HT1080 (cell line): ENCODE measurements around the gene UCKL1. TPM values are rescaled to one million over a fixed set of nuclear protein-coding genes. Genes with fewer than 3 reads are reported as not detected.
A peak's percentile ranks its signal among the peaks of the same experiment; 100 is the strongest.

Source experiments
- DNase-seq: peaks from one replicate; pipeline ENCODE4 v3.0.0-alpha.2; 2015; ENCODE audit warnings: low read depth
- small RNA-seq: library from RNA; depleted of rRNA; stranded (forward); fragments of <200 nt; gene quantifications from one replicate; pipeline ENCODE3, GENCODE V24; 2014
- total RNA-seq: library from RNA; depleted of rRNA; stranded (reverse); fragments of >200 nt; shearing (Covaris generic); gene quantifications from 2 replicates; pipeline ENCODE4 v1.2.3, GENCODE V29; 2014; rRNA removed

Gene UCKL1
- total RNA-seq, 1 experiment from 2014 or later: 26.0 TPM

DNA sequence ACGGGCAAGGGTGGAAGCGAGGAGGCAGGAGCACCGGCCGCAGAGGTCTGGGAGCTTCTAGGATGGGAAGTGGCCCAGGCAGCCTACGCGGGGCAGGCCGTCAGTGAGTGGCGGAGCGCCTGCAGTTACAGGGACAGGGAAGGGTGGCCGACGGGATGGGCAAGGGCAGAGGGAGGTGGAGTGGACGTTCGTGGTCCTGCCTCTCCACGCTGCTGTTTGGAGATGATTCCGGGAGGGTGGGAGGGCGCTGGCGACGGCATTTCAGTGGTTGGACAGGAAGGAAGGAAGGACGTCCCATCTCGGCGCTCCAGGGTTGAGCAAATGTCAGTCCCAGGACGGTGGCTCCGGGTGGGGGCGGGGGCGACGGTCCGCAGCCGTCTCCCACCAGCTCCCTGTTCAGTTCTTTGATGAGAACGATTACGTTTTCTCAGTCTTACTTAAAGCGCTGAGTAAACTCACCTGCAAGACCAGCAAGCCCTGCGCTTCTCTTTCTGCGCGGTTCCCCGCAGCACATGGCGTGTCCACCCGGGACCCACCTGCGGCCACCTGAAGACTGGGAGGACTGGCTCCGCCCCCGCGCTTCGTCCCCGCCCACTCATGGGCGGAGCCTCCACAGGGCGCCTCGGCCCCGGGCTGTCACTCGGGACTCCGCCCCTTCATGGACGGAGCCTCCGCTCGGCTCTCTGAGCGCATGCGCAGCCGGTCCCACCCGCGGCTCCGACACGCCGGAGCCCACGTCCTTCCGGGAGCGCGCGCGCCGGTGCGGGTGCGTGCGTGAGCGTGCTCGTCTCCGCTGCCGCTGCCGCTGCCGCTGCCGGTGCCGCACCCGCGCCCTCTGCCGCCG is 61.6 kb downstream of the UCKL1 start, which contains the start of gene DNAJC5:
Gene DNAJC5, plus strand, starts transcription at position 769 of the 844 bp plus-strand sequence. CDS start 33,220 bp downstream, outside the sequence.
- DNase-seq: peak; percentile 84

DNA sequence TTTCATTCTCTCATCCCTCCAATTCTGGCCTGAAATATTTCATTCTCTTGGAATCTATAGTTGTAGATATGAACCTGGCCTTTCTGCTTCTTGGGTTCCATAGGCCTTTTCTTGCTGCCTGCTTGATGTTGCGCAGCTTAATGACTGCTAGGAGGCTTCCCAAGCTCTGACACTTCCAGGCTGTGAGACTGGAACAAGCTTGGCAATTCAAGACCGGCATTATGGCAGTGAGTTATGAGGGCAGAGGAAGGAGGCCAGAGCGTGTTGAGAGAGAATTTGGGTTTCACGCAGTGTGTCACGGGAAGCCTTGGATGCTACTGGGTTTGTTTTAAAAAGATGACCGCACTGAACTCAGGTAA is 62.2 kb downstream of the UCKL1 start:
- DNase-seq: no peak

DNA sequence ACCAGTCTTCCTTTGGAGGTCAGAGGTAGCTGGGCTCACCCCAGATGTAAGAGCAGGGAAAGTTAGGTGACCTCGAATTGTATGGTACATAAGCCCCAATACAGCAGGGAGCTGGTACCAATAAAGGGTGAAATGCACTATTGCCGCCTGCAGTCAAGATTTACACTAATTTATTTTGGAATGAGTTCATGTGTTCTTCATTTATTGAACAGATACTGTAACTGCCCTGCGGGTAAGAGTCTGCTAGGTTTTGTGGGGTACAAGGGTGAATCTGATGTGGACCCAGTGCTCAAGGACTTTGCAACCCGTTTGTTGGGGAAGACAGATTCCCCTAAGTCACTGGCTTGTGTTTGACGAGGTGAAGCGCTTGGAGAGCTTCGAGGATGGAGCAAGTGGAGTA is 63.8 kb downstream of the UCKL1 start:
- DNase-seq: no peak

DNA sequence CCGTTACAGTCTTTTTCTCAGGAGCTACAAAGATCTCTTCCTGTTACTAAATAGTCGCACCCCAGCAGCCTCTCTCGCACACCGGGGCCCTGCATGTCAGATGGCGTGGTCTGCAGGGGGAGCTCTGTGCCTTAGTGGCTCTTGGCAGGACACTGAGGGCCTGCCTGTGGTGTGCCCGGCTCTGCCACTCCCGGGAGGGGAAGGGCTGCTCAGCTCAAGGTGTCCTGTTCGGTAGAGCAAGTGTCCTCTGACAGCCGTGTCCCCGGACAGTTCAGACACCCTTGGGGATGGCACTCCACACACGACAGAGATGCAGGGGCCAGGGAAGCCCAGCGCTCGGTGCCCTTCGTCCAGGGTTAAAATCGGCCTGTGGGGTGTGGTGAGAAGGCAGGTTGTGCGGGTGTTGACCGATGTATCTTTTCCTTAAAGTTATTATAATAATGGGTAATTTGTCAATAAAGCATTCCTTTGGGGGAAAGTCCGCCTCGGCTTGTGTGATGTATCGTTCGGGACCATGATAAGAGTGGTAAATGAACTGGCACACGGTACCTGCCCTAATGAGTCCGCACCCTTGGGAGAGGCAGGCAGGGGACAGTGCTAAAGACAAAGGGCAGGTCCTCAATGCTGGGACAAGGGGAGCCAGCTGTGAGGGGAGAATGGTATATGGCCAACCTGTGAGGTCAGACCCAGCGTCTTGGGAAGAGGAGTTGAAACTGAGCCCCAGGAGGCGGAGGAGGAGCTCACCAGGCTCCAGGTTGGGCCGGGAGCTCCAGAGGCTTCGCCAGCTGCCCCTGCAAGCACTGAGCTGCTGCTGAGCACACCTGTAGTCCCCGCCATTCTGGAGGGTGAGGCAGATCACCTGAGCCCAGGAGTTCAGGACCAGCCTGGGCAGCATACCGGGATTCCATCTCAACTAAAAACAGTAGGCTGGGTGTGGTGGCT is 64.9 kb downstream of the UCKL1 start:
- DNase-seq: no peak

DNA sequence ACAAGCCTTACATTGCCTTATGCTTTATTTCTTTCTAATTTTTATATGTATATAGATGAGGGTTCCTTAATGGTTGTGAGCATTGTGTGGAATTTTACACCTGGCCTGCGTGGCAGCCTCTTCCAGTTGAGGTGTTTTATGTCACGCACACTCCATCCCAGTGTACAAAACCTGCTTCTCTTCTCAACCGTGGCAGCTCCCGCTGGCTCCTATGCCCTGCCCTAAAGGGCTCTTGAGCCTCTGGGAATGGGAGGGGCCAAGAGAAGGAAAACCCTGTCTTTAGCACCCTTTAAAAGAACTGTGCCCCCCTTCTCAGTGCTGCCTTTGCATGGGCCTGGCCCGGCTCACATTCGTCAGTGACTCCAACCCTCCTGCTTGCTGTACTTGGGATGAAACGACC is 65.6 kb downstream of the UCKL1 start:
- no peak for DNase-seq

DNA sequence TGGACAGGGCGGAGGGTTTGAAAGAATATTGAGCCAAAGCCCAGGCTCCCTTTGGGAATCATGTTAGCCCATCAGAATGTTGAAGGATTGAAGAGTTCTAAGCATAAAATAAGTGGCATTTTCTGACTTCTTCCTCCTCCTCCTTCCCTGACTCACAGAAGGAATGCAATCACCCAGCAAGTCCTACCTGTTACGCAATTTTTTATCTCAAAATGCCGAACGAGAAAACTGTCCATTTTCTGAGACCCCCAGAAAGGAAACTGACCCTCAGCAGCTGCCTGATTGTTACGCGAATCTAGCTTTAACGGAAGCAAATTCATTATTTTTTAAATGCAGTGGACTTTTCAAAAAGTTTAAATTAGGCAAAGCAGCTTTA is 66.0 kb downstream of the UCKL1 start:
- DNase-seq: no peak

Small RNA genes within 50 kb of the gene (small RNA-seq; reads per million reads assigned to genes)
- not detected for gene MIR647
- gene MIR941-2: not detected
- not detected for gene MIR941-4
- gene MIR941-5: not detected
- 0.27 reads per million, percentile 24 among the genes with 10 or more reads in this experiment for gene RNU1-134P

Other genes starting within 250 kb of the UCKL1 start
- gene ARFRP1, start 248.4 kb downstream of the UCKL1 start, total RNA-seq: 44.6 and 46.2 TPM in 2 replicates
- gene ZGPAT, start 248.4 kb downstream of the UCKL1 start, total RNA-seq: 29.1 and 29.6 TPM in 2 replicates
- gene LIME1, start 219.8 kb downstream of the UCKL1 start, total RNA-seq: 5.8 and 10.3 TPM in 2 replicates
- gene SLC2A4RG, start 216.6 kb downstream of the UCKL1 start, total RNA-seq: 39.8 and 49.2 TPM in 2 replicates
- 0.19 and 0.20 TPM in 2 replicates for gene ZBTB46, start 125.2 kb downstream of the UCKL1 start, total RNA-seq
- not detected in 2 replicates for gene ABHD16B, start 94.9 kb downstream of the UCKL1 start, total RNA-seq
- 119 and 120 TPM in 2 replicates for gene TPD52L2, start 91.1 kb downstream of the UCKL1 start, total RNA-seq
- 51.4 and 60.0 TPM in 2 replicates for gene DNAJC5, start 61.3 kb downstream of the UCKL1 start, total RNA-seq
- gene ZNF512B, start 13.5 kb upstream of the UCKL1 start, total RNA-seq: 16.4 and 18.7 TPM in 2 replicates
- 3.6 and 7.6 TPM in 2 replicates for gene SAMD10, start 23.2 kb upstream of the UCKL1 start, total RNA-seq
- 60.8 and 66.3 TPM in 2 replicates for gene PRPF6, start 24.7 kb upstream of the UCKL1 start, total RNA-seq
- 0.42 and 0.50 TPM in 2 replicates for gene C20orf204, start 79.8 kb upstream of the UCKL1 start, total RNA-seq
- 0.11 and 0.57 TPM in 2 replicates for gene SOX18, start 93.2 kb upstream of the UCKL1 start, total RNA-seq
- 13.4 and 16.7 TPM in 2 replicates for gene TCEA2, start 106.8 kb upstream of the UCKL1 start, total RNA-seq
- 37.1 and 37.3 TPM in 2 replicates for gene RGS19, start 123.1 kb upstream of the UCKL1 start, total RNA-seq
- gene OPRL1, start 123.7 kb upstream of the UCKL1 start, total RNA-seq: 0.33 and 0.43 TPM in 2 replicates
- gene LKAAEAR1, start 128.0 kb upstream of the UCKL1 start, total RNA-seq: 0.84 and 1.0 TPM in 2 replicates
- gene NPBWR2, start 151.1 kb upstream of the UCKL1 start, total RNA-seq: not detected in 2 replicates
- gene MYT1, start 208.0 kb upstream of the UCKL1 start, total RNA-seq: not detected in 2 replicates